ENCODE measurements around the gene CSHL1.
A peak's percentile ranks its signal among the peaks of the same experiment; 100 is the strongest.

The CSHL1 gene

DNA sequence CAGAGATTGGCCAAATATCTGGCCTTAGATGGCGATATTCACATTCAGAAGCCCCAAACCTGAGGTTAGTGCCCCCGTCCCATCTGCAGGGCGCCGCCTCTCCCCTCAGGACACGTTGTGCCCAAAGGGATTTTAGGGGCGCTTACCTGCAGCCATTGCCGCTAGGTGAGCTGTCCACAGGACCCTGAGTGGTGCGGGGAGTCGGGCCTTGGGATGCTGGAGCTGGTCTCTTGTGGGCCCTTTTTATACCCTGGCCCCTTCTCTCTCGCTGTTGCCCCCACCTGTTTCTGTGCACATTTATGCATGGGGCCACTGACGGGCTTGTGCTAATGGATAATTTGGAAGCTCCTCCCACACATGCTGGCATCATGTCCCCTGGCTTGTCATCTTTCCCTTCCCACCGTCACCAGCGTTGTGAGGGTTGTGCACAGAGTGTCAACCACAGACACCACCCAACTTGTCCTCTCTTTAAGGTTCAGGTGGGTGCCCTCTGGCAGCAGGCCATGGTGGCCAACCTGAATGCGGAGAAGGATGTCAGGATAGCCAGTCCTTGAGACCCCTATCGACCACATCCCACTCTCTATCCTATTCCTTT lies at the start of gene CSHL1:
CSHL1 (minus strand) TSS at position 218 of the 595 bp plus-strand sequence; CDS start at position 156, 62 bp downstream.
- no peak within 1 kb of the TSS for H3K27ac ChIP-seq
- no peaks in the 10 kb centered on the region for H4K20me1 ChIP-seq
- H3K9ac ChIP-seq = no peak within 1 kb of the TSS
- H3K4me3 ChIP-seq = no peak within 1 kb of the TSS
- no peak for TF ChIP-seq Cebpa-rat (IDR thresholded peaks at IDR 0.05)
- H3K36me3 ChIP-seq = no peaks in the 10 kb centered on the region
- no peaks in the 10 kb centered on the region for H3K27me3 ChIP-seq
- no peaks in the 10 kb centered on the region for H3K9me3 ChIP-seq
- peaks cover 40% of the 10 kb centered on the region for H3K4me1 ChIP-seq
- no peak within 1 kb of the TSS for H3K4me2 ChIP-seq

DNA sequence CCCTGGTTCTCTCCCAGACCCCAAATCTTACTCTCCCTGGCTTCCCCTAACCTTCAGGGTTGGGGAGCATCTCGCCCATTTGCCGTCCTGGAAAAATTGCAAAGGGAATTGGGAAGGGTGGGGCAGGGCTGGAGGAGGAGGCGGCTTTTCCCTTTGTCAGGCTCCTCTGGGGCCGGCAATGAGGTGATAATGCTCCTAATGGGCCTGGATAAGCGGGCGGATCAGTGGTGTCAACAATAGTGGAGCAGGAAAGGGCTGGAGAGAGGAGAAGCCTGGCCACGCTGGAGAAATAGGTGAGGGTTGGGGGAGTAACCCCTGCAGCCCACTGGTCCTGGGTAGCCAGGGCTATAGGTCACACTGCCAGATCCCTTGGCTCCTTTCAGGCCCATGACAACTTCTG lies 49.4 kb upstream of the CSHL1 start:
- H3K27me3 ChIP-seq = no peaks in the 10 kb centered on the region
- H3K27ac ChIP-seq = peak overlapping the region; percentile 38
- no peaks in the 10 kb centered on the region for H4K20me1 ChIP-seq
- no peaks in the 10 kb centered on the region for H3K9me3 ChIP-seq
- no peak overlapping the region for H3K9ac ChIP-seq
- no peaks in the 10 kb centered on the region for H3K36me3 ChIP-seq
- H3K4me1 ChIP-seq = peaks cover 43% of the 10 kb centered on the region
- H3K4me3 ChIP-seq = 0 out of 2 replicates have a peak overlapping the region, but pooled peaks have one; percentile 47
- peak overlapping the region; percentile 72 for H3K4me2 ChIP-seq
- TF ChIP-seq Cebpa-rat (IDR thresholded peaks at IDR 0.05) = no peak

DNA sequence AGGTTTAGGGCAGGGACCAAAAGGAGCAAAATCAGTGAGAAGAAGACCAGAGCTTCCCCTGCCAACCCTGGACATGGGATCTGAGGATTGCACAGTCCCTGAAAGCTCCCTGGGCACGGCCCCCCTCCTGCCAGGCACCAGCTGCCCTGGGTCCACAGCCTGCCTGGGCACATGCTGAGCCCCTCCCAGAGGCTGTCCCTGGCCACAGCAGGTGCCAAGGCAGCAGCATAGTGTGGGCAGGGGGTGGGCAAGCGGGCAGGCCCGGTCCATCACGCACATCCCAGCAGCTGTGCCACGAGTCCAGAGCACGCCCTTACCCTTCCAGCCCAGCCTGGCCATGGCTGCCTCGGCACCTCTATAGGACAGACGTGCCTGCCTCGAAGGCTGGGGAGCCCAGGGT lies 48.9 kb upstream of the CSHL1 start:
- Histone ChIP-seq H3K4me2 (peak overlapping the region; percentile 72), H3K36me3 (no peaks in the 10 kb centered on the region), H3K9me3 (no peaks in the 10 kb centered on the region), H3K27ac (peak overlapping the region; percentile 38), H3K4me1 (peaks cover 47% of the 10 kb centered on the region), H3K27me3 (no peaks in the 10 kb centered on the region), H4K20me1 (no peaks in the 10 kb centered on the region), H3K4me3 (no peak overlapping the region), H3K9ac (no peak overlapping the region)
- no peak for TF ChIP-seq Cebpa-rat (IDR thresholded peaks at IDR 0.05)

DNA sequence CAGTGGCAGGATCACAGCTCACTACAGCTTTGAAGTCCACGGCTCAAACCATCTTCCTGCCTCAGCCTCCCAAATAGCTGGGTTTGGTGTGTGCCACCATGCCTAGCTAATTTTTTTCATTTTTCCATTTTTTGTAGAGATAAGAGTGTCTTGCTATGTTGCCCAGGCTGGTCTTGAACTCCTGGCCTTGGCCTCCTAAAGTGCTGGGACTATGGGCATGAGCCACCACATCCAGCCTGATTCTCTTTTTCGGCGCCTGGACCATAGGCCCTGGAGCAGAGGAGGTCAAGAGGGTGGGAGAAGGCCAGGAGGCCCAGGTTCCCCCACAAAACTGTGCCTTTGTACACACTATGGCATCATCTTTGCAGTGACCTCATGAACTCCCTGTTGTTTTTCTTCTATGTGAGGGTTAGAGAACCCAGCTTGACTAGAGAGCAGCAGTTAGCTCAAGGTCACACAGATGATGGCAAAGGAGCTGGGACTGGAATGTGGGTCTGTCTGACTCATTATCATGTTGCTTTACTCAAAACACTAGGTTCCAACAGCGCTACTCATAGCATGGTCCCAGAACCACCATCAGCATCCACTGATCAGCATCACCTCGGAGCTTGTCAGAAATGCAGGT lies 45.4 kb upstream of the CSHL1 start:
- H3K4me1 ChIP-seq = peaks cover 71% of the 10 kb centered on the region
- no peaks in the 10 kb centered on the region for H4K20me1 ChIP-seq
- H3K9ac ChIP-seq = no peak overlapping the region
- no peaks in the 10 kb centered on the region for H3K27me3 ChIP-seq
- H3K4me3 ChIP-seq = no peak overlapping the region
- H3K27ac ChIP-seq = 0 out of 2 replicates have a peak overlapping the region, but pooled peaks have one; percentile 14
- H3K9me3 ChIP-seq = no peaks in the 10 kb centered on the region
- H3K36me3 ChIP-seq = no peaks in the 10 kb centered on the region
- TF ChIP-seq Cebpa-rat (IDR thresholded peaks at IDR 0.05) = no peak
- H3K4me2 ChIP-seq = no peak overlapping the region

DNA sequence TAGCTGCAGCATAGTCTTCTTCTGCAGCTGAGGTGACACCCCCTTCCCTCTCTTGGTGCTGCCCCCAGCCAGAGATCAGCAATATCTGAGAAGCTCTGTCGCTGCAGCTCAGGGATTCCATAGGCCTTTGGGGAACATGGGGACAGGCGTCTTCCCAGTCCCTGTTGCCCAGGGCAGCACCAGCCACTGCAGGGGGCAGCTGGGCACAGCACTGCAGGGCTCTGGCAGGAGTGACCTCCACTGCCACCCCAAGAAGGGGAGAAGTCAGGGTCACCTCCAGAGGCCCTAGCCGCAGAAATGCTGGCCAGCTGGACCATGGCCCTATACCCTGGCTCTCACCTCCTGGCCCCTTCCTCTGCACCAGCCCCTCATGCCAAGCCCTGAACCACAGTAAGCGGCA lies 44.7 kb upstream of the CSHL1 start:
- no peak for TF ChIP-seq Cebpa-rat (IDR thresholded peaks at IDR 0.05)
- no peaks in the 10 kb centered on the region for H4K20me1 ChIP-seq
- H3K4me3 ChIP-seq = no peak overlapping the region
- no peaks in the 10 kb centered on the region for H3K27me3 ChIP-seq
- H3K4me2 ChIP-seq = peak overlapping the region; percentile 91; the same call in 1 of the 2 replicates
- H3K9me3 ChIP-seq = no peaks in the 10 kb centered on the region
- H3K9ac ChIP-seq = peak overlapping the region; percentile 21; the same call in 1 of the 2 replicates
- no peaks in the 10 kb centered on the region for H3K36me3 ChIP-seq
- H3K27ac ChIP-seq = 0 out of 2 replicates have a peak overlapping the region, but pooled peaks have one; percentile 14
- peaks cover 71% of the 10 kb centered on the region for H3K4me1 ChIP-seq

DNA sequence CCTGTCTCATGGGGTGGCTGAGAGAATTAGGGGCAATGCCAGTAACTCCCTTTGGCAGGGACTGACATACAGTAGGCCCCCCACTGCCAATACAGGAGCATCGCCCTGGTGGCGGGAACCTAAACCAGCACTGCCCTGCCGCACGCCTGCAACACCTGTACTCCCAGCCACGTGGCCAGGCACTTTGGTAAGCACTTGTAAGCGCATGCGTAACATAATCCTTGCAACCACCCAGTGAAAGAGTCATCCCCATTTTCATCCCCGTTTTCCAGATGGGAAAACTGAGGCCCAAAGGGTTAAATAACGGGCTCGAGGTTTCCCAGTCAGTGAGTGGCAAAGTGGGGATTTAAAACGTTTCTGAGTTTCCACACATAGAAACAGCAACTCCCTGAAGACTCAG lies 44.2 kb upstream of the CSHL1 start:
- Histone ChIP-seq H3K36me3 (no peaks in the 10 kb centered on the region), H3K9ac (peak overlapping the region; percentile 73; the same call in 1 of the 2 replicates), H3K4me3 (no peak overlapping the region), H3K4me1 (peaks cover 71% of the 10 kb centered on the region), H3K4me2 (peak overlapping the region; percentile 91), H3K27ac (peak overlapping the region; percentile 84; the same call in 1 of the 2 replicates), H4K20me1 (no peaks in the 10 kb centered on the region), H3K27me3 (no peaks in the 10 kb centered on the region), H3K9me3 (no peaks in the 10 kb centered on the region)
- TF ChIP-seq Cebpa-rat (IDR thresholded peaks at IDR 0.05) = no peak

DNA sequence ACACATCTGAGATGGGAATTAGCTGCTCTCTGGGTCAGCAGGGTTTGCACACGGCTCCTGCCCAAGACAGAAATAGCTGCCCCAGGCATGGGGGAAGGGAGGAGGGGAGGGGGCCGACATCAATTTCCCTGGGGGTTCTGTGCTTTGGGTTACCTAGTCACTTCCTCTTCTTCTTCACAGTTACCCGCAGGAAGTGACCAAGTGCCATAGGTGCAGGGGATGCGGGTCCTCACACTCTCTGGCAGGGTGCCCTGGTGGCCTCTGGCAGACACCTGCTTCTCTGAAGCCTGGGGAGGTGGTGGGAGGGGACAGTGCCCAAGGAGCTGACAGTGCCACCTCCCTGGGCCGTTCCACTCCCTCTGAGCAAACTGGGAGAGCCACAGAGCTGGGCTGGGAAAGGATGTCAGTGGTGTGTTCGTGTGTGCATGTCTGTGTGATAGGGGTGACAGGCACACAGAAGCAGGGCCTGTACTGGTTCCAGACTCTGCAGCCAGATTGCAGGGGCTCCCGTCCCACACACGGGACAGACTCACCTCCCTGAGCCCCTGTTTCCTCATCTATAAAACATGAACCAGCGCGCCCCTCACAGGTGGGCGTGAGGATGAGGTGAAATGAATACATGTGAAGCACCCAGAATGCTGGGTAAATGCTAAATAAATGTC lies 43.5 kb upstream of the CSHL1 start:
- H3K9ac ChIP-seq = peak overlapping the region; percentile 73; the same call in 1 of the 2 replicates
- no peaks in the 10 kb centered on the region for H3K27me3 ChIP-seq
- no peaks in the 10 kb centered on the region for H4K20me1 ChIP-seq
- peak overlapping the region; percentile 91 for H3K4me2 ChIP-seq
- peaks cover 71% of the 10 kb centered on the region for H3K4me1 ChIP-seq
- peak overlapping the region; percentile 43; the same call in 1 of the 2 replicates for H3K4me3 ChIP-seq
- H3K27ac ChIP-seq = peak overlapping the region; percentile 84
- TF ChIP-seq Cebpa-rat (IDR thresholded peaks at IDR 0.05) = no peak
- no peaks in the 10 kb centered on the region for H3K36me3 ChIP-seq
- H3K9me3 ChIP-seq = no peaks in the 10 kb centered on the region

DNA sequence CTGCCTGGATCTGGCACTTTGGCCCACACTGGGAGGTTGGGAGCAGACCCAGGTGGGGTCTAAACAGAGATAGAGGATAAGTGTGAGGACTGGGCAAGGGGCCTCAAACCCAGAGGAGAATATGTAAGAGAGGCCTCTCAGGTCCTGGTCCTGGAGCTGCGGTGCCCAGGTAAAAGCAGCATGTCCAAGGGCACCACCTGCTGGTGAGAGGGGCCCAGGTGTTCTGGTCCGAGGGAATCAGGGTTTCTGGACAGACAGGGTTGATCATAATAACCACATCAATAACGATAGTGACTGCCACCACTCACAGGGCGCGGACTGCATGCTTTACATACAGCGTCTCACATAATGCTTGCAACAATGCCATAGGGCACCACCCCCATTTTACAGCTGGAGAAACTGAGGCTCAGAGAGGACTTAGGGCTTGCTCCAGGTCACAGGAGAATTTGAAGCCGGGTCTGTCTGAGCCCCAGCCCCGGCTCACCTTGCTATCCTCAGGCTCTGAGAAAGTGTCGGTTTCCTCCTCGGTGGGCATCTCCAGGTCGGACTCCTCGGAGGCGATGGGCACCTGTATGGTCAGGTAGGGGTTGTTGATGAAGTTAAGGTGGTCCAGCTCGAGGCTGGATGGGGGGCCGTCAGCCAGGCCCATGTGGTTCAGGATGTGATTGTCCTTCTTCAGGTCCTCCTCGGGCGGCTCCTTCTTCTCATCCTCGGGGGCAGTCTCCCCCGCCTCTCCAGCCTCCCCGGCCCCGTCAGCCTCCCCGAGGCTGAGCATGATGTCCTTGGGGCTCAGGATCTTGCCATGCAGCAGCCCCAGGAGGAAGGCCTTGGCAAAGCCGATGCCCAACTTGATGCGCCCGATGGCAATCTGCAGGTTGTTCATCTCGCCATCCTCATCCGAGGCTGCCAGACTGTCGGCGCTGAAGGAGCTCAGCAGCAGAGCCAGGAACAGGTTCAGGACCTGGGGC lies 40.2 kb upstream of the CSHL1 start:
- no peak for TF ChIP-seq Cebpa-rat (IDR thresholded peaks at IDR 0.05)
- Histone ChIP-seq H3K4me3 (no peak overlapping the region), H3K4me2 (peak overlapping the region; percentile 91), H3K27me3 (no peaks in the 10 kb centered on the region), H3K27ac (peak overlapping the region; percentile 65), H3K9me3 (no peaks in the 10 kb centered on the region), H3K4me1 (peaks cover 100% of the 10 kb centered on the region), H3K36me3 (no peaks in the 10 kb centered on the region), H3K9ac (peak overlapping the region; percentile 41; the same call in 1 of the 2 replicates), H4K20me1 (no peaks in the 10 kb centered on the region)

All from BLaER1 (cell line).